Neural crest cell (in vitro differentiated cells): ENCODE data around the gene LPA. TPM values are rescaled to one million over a fixed set of nuclear protein-coding genes. Genes with fewer than 3 reads are reported as not detected.

Experiments
- DNase-seq: peaks from one replicate; pipeline ENCODE4 v3.0.0; 2021; ENCODE audit warnings: low read depth, mixed read lengths, low spot score
- H3K27ac Mint-ChIP-seq: one replicate; pipeline ENCODE4 v1.8.0; 2021; ENCODE audit warnings: mild to moderate bottlenecking, mixed read lengths; ENCODE audit not compliant: unreplicated experiment
- H3K27me3 Mint-ChIP-seq: 2 replicates; pipeline ENCODE4 v1.8.0; 2021; ENCODE audit warnings: low read depth, mild to moderate bottlenecking, mixed read lengths
- H3K36me3 Mint-ChIP-seq: 2 replicates; pipeline ENCODE4 v1.8.0; 2021; ENCODE audit warnings: low read depth, mild to moderate bottlenecking, mixed read lengths
- H3K4me1 Mint-ChIP-seq: 2 replicates; pipeline ENCODE4 v1.8.0; 2021; ENCODE audit warnings: mixed read lengths
- H3K4me3 Mint-ChIP-seq: one replicate; pipeline ENCODE4 v1.8.0; 2021; ENCODE audit warnings: mild to moderate bottlenecking, mixed read lengths
- H3K9me3 Mint-ChIP-seq: 2 replicates; pipeline ENCODE4 v1.8.0; 2021; ENCODE audit warnings: mixed read lengths
- total RNA-seq: library from RNA; stranded (reverse); gene quantifications from 2 replicates; pipeline ENCODE4 v1.2.1, GENCODE V29; 2021
- TF ChIP-seq, protein P1 (sequence below): fragments of 200-600 bp; sonication (generic); conservative IDR thresholded peaks from 2 replicates; pipeline ENCODE4 v1.5.0; 2021; ENCODE audit warnings: antibody characterized with exemption, mild to moderate bottlenecking

The LPA gene
- total RNA-seq, 1 donor from 2014 or later, result 0.65 TPM

DNA sequence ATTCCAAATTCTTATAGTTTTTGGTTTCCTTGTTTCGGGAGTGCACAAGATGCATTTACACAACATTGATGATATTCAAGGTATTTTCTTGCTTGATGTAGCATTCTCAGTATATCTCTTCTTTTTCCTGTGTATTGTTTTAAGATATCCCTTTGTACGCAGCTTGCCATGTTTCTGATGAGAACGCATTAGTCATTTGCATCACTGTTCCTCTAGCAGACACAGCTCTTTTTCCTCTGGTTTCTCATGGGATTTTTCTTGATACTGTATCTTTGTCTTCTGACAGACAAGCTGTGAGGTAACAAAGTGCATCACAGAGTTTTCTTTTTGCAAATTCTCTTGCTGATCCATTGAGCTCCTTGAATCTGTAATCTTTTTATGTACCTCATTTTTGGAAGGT lies 169.5 kb downstream of the LPA start:
- H3K27me3 Mint-ChIP-seq, result no peaks in the 10 kb centered on the region
- DNase-seq, result no peak
- H3K4me1 Mint-ChIP-seq, result no peaks in the 10 kb centered on the region
- H3K9me3 Mint-ChIP-seq, result peaks cover 2% of the 10 kb centered on the region
- H3K4me3 Mint-ChIP-seq, result no peak overlapping the region
- TF ChIP-seq, protein P1, sequence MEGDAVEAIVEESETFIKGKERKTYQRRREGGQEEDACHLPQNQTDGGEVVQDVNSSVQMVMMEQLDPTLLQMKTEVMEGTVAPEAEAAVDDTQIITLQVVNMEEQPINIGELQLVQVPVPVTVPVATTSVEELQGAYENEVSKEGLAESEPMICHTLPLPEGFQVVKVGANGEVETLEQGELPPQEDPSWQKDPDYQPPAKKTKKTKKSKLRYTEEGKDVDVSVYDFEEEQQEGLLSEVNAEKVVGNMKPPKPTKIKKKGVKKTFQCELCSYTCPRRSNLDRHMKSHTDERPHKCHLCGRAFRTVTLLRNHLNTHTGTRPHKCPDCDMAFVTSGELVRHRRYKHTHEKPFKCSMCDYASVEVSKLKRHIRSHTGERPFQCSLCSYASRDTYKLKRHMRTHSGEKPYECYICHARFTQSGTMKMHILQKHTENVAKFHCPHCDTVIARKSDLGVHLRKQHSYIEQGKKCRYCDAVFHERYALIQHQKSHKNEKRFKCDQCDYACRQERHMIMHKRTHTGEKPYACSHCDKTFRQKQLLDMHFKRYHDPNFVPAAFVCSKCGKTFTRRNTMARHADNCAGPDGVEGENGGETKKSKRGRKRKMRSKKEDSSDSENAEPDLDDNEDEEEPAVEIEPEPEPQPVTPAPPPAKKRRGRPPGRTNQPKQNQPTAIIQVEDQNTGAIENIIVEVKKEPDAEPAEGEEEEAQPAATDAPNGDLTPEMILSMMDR, result no peak
- H3K36me3 Mint-ChIP-seq, result peaks cover 5% of the 10 kb centered on the region
- H3K27ac Mint-ChIP-seq, result no peak overlapping the region

DNA sequence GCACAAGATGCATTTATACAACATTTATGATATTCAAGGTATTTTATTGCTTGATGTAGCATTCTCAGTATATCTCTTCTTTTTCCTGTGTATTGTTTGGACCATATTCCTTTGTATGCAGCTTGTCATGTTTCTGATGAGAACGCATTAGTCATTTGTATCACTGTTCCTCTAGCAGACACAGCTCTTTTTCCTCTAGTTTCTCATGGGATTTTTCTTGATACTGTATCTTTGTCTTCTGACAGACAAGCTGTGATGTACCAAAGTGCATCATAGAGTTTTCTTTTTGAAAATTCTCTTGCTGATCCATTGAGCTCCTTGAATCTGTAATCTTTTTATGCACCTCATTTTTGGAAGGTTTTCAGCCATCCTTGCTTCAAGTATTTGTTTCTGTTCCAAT lies 175.0 kb downstream of the LPA start:
- H3K27ac Mint-ChIP-seq, result no peak overlapping the region
- H3K9me3 Mint-ChIP-seq, result no peaks in the 10 kb centered on the region
- no peak for DNase-seq
- no peak overlapping the region for H3K4me3 Mint-ChIP-seq
- TF ChIP-seq, protein P1, result no peak
- no peaks in the 10 kb centered on the region for H3K27me3 Mint-ChIP-seq
- no peaks in the 10 kb centered on the region for H3K4me1 Mint-ChIP-seq
- peaks cover 3% of the 10 kb centered on the region for H3K36me3 Mint-ChIP-seq

DNA sequence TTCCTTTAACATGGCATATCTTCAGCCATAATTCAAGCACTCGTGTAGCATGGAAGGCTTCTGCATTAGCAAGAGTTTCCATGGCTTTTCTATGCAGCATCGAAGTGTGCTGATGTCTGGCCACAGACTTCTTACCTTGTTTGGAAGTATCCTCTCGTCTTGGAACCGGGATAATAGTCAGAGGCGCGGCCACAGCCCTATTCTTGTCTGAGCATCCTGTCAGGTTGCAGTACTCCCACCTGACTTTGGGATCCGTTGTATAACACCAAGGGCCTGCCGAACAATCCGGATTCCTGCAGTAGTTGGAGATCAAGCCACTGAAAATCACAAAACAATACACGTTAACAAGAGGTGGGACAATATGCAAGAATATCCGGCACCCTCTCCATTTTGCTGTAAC lies 177.0 kb downstream of the LPA start:
- DNase-seq, result no peak
- Mint-ChIP-seq H3K9me3 (peaks cover 3% of the 10 kb centered on the region), H3K27ac (no peak overlapping the region), H3K27me3 (no peaks in the 10 kb centered on the region), H3K4me1 (no peaks in the 10 kb centered on the region), H3K4me3 (no peak overlapping the region), H3K36me3 (peaks cover 12% of the 10 kb centered on the region)
- TF ChIP-seq, protein P1, result no peak

Other genes with a start within 250 kb of the LPA start
- gene PLG, start 38.0 kb upstream of the LPA start, total RNA-seq, result 0.30 TPM in 1 of 2 replicates, not detected in the other